H1 (cell line): ENCODE measurements around the gene TMEM181. TPM values are rescaled to one million over a fixed set of nuclear protein-coding genes. Genes with fewer than 3 reads are reported as not detected.

Experiments
- CTCF ChIA-PET: fragments of 300-600 bp; sonication (Branson Sonifier 250); formaldehyde crosslinking; loops from one replicate; lab custom pipeline; 2021; ENCODE audit not compliant: partially characterized antibody; lab: Charles Lee
- POLR2A ChIA-PET: fragments of 300-600 bp; sonication (Branson Sonifier 250); formaldehyde crosslinking; loops from one replicate; lab custom pipeline; 2021; ENCODE audit warnings: inconsistent platforms; ENCODE audit not compliant: partially characterized antibody; lab: Charles Lee
- DNase-seq, 2 experiments: peaks; one replicate each; pipeline versions ENCODE4 v3.0.0 to v3.0.0-alpha.2; 2010 to 2022; ENCODE audit warnings: low spot score in 2 of 2, low read depth in 1 of 2, mixed read lengths in 1 of 2
- FAIRE-seq: peaks from 2 replicates; lab custom pipeline; 2011; peaks lifted over from hg19 to GRCh38; lab: Jason Lieb, UNC
- H2AFZ ChIP-seq: 2 replicates; pipeline ENCODE4 v1.8.1; 2012; ENCODE audit warnings: low read length, inconsistent platforms
- H2AK5ac ChIP-seq: 2 replicates; pipeline ENCODE4 v1.6.1; 2013; ENCODE audit warnings: low read depth, low read length
- H2BK120ac ChIP-seq: replicated peaks from 2 replicates; pipeline ENCODE3; 2013; ENCODE audit warnings: low read depth, low read length, inconsistent platforms
- H2BK12ac ChIP-seq: 2 replicates; pipeline ENCODE4 v1.6.1; 2013; ENCODE audit warnings: low read depth, low read length
- H2BK15ac ChIP-seq: 2 replicates; pipeline ENCODE4 v1.6.1; 2013; ENCODE audit warnings: low read length
- H2BK20ac ChIP-seq: 2 replicates; pipeline ENCODE4 v1.6.1; 2013; ENCODE audit warnings: low read length
- H2BK5ac ChIP-seq: 2 replicates; pipeline ENCODE4 v1.6.1; 2013; ENCODE audit warnings: low read depth, low read length
- H3K14ac ChIP-seq: 2 replicates; pipeline ENCODE4 v1.6.1; 2013; ENCODE audit warnings: inconsistent platforms; ENCODE audit not compliant: insufficient read length
- H3K18ac ChIP-seq: 2 replicates; pipeline ENCODE4 v1.6.1; 2013; ENCODE audit warnings: low read length; ENCODE audit errors: extremely low read depth
- H3K23ac ChIP-seq: 2 replicates; pipeline ENCODE4 v1.6.1; 2013; ENCODE audit warnings: inconsistent platforms; ENCODE audit not compliant: insufficient read length
- H3K23me2 ChIP-seq: 2 replicates; pipeline ENCODE4 v1.6.1; 2013; ENCODE audit warnings: low read depth, low read length
- H3K27ac ChIP-seq: 2 replicates; pipeline ENCODE4 v1.6.1; 2011; ENCODE audit warnings: low read depth, low read length, inconsistent platforms
- H3K27me3 ChIP-seq, 4 experiments: replicated peaks in 1 of 4; 1 replicate in 1 of 4; 2 replicates in 3 of 4; pipeline versions ENCODE4 v1.6.1 to v1.8.1; 2011 to 2013; ENCODE audit warnings: low read length in 3 of 4, mild to moderate bottlenecking in 3 of 4, inconsistent platforms in 2 of 4, mixed read lengths in 2 of 4, moderate library complexity in 1 of 4; ENCODE audit not compliant: control insufficient read depth in 3 of 4, insufficient read depth in 3 of 4; ENCODE audit errors: extremely low read depth in 1 of 4
- H3K36me3 ChIP-seq, 4 experiments: 2 replicates each; pipeline versions ENCODE4 v1.6.1 to v1.8.1; 2011 to 2013; ENCODE audit warnings: mild to moderate bottlenecking in 4 of 4, low read length in 3 of 4, moderate library complexity in 2 of 4, control low read depth in 1 of 4, inconsistent platforms in 1 of 4; ENCODE audit not compliant: insufficient read depth in 4 of 4, control insufficient read depth in 2 of 4
- H3K4ac ChIP-seq: replicated peaks from 2 replicates; pipeline ENCODE3; 2013; ENCODE audit warnings: low read length, low read depth, mixed read lengths, inconsistent platforms; ENCODE audit not compliant: insufficient read length
- H3K4me1 ChIP-seq, 4 experiments: replicated peaks in 1 of 4; 1 replicate in 1 of 4; 2 replicates in 3 of 4; pipeline versions ENCODE4 v1.6.1 to v1.8.1; 2011 to 2013; ENCODE audit warnings: low read length in 3 of 4, inconsistent platforms in 2 of 4, mixed read lengths in 1 of 4; ENCODE audit not compliant: insufficient read depth in 4 of 4, control insufficient read depth in 3 of 4
- H3K4me2 ChIP-seq, 2 experiments: 2 replicates each; pipeline versions ENCODE4 v1.6.1 to v1.8.1; 2011 to 2013; ENCODE audit warnings: low read depth in 2 of 2, low read length in 2 of 2, control low read depth in 1 of 2, inconsistent platforms in 1 of 2, mild to moderate bottlenecking in 1 of 2; ENCODE audit not compliant: insufficient read depth in 1 of 2
- H3K4me3 ChIP-seq, 4 experiments: fragments of 200-600, 300-600 bp in 1 of 4; sonication (generic), shearing (Covaris generic), sonication (Bioruptor Twin) in 1 of 4; 2 replicates each; pipeline versions ENCODE4 v1.5.1 to v1.8.1; 2011 to 2016; ENCODE audit warnings: low read length in 4 of 4, low read depth in 3 of 4, control low read depth in 2 of 4, inconsistent platforms in 2 of 4, mild to moderate bottlenecking in 2 of 4, mixed read lengths in 1 of 4, moderate library complexity in 1 of 4; ENCODE audit not compliant: insufficient read depth in 2 of 4; ENCODE audit errors: extremely low read depth in 1 of 4
- H3K56ac ChIP-seq: replicated peaks from 2 replicates; pipeline ENCODE3; 2013; ENCODE audit warnings: low read depth, mild to moderate bottlenecking, mixed read lengths, low read length, inconsistent platforms; ENCODE audit not compliant: insufficient read length
- H3K79me1 ChIP-seq: 2 replicates; pipeline ENCODE4 v1.6.1; 2013; ENCODE audit warnings: low read depth, low read length, control low read depth
- H3K79me2 ChIP-seq, 2 experiments: 2 replicates each; pipeline versions ENCODE4 v1.6.1 to v1.8.1; 2012 to 2013; ENCODE audit warnings: low read length in 2 of 2, mild to moderate bottlenecking in 2 of 2, inconsistent platforms in 1 of 2; ENCODE audit not compliant: insufficient read depth in 2 of 2, control insufficient read depth in 1 of 2
- H3K9ac ChIP-seq, 4 experiments: replicated peaks in 1 of 4; 1 replicate in 1 of 4; 2 replicates in 3 of 4; pipeline versions ENCODE4 v1.6.1 to v1.8.1; 2011 to 2013; ENCODE audit warnings: low read depth in 3 of 4, low read length in 3 of 4, control low read depth in 2 of 4, mild to moderate bottlenecking in 2 of 4, moderate library complexity in 2 of 4, inconsistent platforms in 1 of 4; ENCODE audit errors: extremely low read depth in 1 of 4
- H3K9me3 ChIP-seq, 2 experiments: 2 replicates each; pipeline versions ENCODE4 v1.6.1 to v1.8.1; 2012 to 2013; ENCODE audit warnings: mild to moderate bottlenecking in 2 of 2, moderate library complexity in 2 of 2, control low read depth in 1 of 2, inconsistent platforms in 1 of 2, low read depth in 1 of 2, low read length in 1 of 2, mixed read lengths in 1 of 2; ENCODE audit not compliant: insufficient read depth in 2 of 2
- H4K20me1 ChIP-seq, 2 experiments: replicated peaks in 1 of 2; 2 replicates each; pipeline versions ENCODE3 to v1.8.1; 2011 to 2013; ENCODE audit warnings: inconsistent platforms in 2 of 2, low read length in 2 of 2, mild to moderate bottlenecking in 1 of 2; ENCODE audit not compliant: insufficient read depth in 2 of 2, control insufficient read depth in 1 of 2
- H4K5ac ChIP-seq: 2 replicates; pipeline ENCODE4 v1.6.1; 2013; ENCODE audit warnings: low read length, low read depth, mixed read lengths, inconsistent platforms; ENCODE audit not compliant: insufficient read length
- H4K8ac ChIP-seq: 2 replicates; pipeline ENCODE4 v1.8.0; 2013; ENCODE audit warnings: mild to moderate bottlenecking, moderate library complexity, low read length, inconsistent platforms; ENCODE audit not compliant: insufficient read depth; ENCODE audit errors: extremely low read depth
- H4K91ac ChIP-seq: replicated peaks from 2 replicates; pipeline ENCODE3; 2013; ENCODE audit warnings: low read length, mixed read lengths, inconsistent platforms; ENCODE audit not compliant: insufficient read length
- CEBPB ChIP-seq: IDR thresholded peaks from 2 replicates; pipeline ENCODE4 v1.6.1; 2012; ENCODE audit warnings: low read depth, low read length
- CHD1 ChIP-seq: IDR thresholded peaks from 2 replicates; pipeline ENCODE4 v1.6.1; 2012; ENCODE audit warnings: low read depth, low read length, improper control_type of control experiment
- CHD2 ChIP-seq: IDR thresholded peaks from 2 replicates; pipeline ENCODE4 v1.6.1; 2012; ENCODE audit warnings: low read length, improper control_type of control experiment
- CTBP2 ChIP-seq: IDR thresholded peaks from 2 replicates; pipeline ENCODE4 v1.7.0; 2011; ENCODE audit warnings: borderline replicate concordance, mild to moderate bottlenecking, moderate library complexity, mixed read lengths, low read length; ENCODE audit not compliant: insufficient read depth, insufficient read length
- EGR1 ChIP-seq: IDR thresholded peaks from 2 replicates; pipeline ENCODE4 v1.6.1; 2011; ENCODE audit warnings: low read depth, low read length, borderline replicate concordance
- GTF2F1 ChIP-seq: IDR thresholded peaks from 2 replicates; pipeline ENCODE4 v1.6.1; 2012; ENCODE audit warnings: low read depth, low read length, improper control_type of control experiment, borderline replicate concordance
- MAFK ChIP-seq: IDR thresholded peaks from 2 replicates; pipeline ENCODE4 v1.6.1; 2012; ENCODE audit warnings: low read depth, mild to moderate bottlenecking, improper control_type of control experiment, low read length
- SIN3A ChIP-seq, 2 experiments: IDR thresholded peaks in 1 of 2; conservative IDR thresholded peaks in 1 of 2; 2 replicates each; pipeline ENCODE4 v1.6.1; 2011 to 2012; ENCODE audit warnings: low read length in 2 of 2, improper control_type of control experiment in 1 of 2, low read depth in 1 of 2, mild to moderate bottlenecking in 1 of 2
- SIRT6 ChIP-seq: IDR thresholded peaks from one replicate; pipeline ENCODE4 v1.7.1; 2012; ENCODE audit warnings: low read length, inconsistent platforms
- USF2 ChIP-seq: IDR thresholded peaks from 2 replicates; pipeline ENCODE4 v1.6.1; 2011; ENCODE audit warnings: low read length, improper control_type of control experiment
- WGBS, 2 experiments: shearing (Covaris generic) in 1 of 2; methylation state at CpG; one replicate each; pipeline versions ENCODE4 v1.1.6 to v1.1.7; 2013 to 2015; ENCODE audit warnings: low lambda C conversion rate in 2 of 2, mixed read lengths in 2 of 2, inconsistent platforms in 1 of 2, low coverage in 1 of 2, missing lambda C conversion rate in 1 of 2; ENCODE audit not compliant: insufficient replicate concordance in 2 of 2, insufficient coverage in 1 of 2, insufficient read length in 1 of 2; ENCODE audit errors: extremely low coverage in 1 of 2, missing lambda C conversion rate in 1 of 2; 5-methylcytosine and 5-hydroxymethylcytosine counted together
- polyA plus RNA-seq, 7 experiments: library from polyadenylated mRNA; depleted of rRNA in 3 of 7; stranded (reverse) in 5 of 7; unstranded in 2 of 7; fragments of >200 nt in 5 of 7; fragments of 200-250 nt in 2 of 7; gene quantifications; 1 replicate in 5 of 7; 2 replicates in 1 of 7; 4 replicates in 1 of 7; pipeline versions ENCODE4 v1.2.1 to v1.2.3, GENCODE V29; 2011 to 2013; ENCODE audit warnings: missing spikeins in 2 of 7, mixed read lengths in 2 of 7
- total RNA-seq: library from RNA; stranded (reverse); fragmentation: NEBNext Ultra II Directional; extraction: Animal tissue kit (Norgen Biotek cat#: 25700); gene quantifications from 2 replicates; pipeline ENCODE4 v1.2.1, GENCODE V29; 2021

The TMEM181 gene
- total and polyA plus RNA-seq, 2 of the 8 experiments (the other 6 are each of a cell fraction or from before 2014, with no cell fraction given) = 8.6 to 19.0 TPM

- Histone ChIP-seq H3K4me3 (no peak overlapping the region), H3K14ac (no peak overlapping the region), H2BK20ac (no peak overlapping the region), H2BK15ac (no peak overlapping the region), H3K4me2 (no peak overlapping the region), H3K9ac (no peak overlapping the region), H2AFZ (no peak overlapping the region), H2BK12ac (no peak overlapping the region), H3K27ac (no peak overlapping the region), H3K9me3 (no peaks in the 10 kb centered on the region), H4K5ac (no peak overlapping the region), H3K18ac (no peak overlapping the region), H3K23me2 (no peaks in the 10 kb centered on the region), H3K23ac (no peak overlapping the region), H3K36me3 (peaks cover 20 to 52% (median 39%) of the 10 kb centered on the region in 4 experiments), H3K79me2 (no peaks in the 10 kb centered on the region), H2BK5ac (no peak overlapping the region), H4K91ac (no peak overlapping the region), H3K27me3 (no peaks in the 10 kb centered on the region; a peak in 1 of 7 replicates), H3K79me1 (no peaks in the 10 kb centered on the region; the same call in 1 of the 2 replicates), H3K4me1 (no peaks in the 10 kb centered on the region), H4K8ac (no peak overlapping the region), H4K20me1 (peaks cover 4 to 5% of the 10 kb centered on the region in 2 experiments), H3K56ac (no peak overlapping the region), H2BK120ac (no peak overlapping the region), H3K4ac (no peak overlapping the region), H2AK5ac (no peak overlapping the region)
- FAIRE-seq (no peak), DNase-seq (no peak)
- ChIA-PET POLR2A (interaction anchor here (1.5 kb wide), 1 partner anchor 20 kb away, joined by 3 read pairs; no protein-coding TSS in a partner anchor), CTCF (interaction anchor here (0.6 to 1.5 kb wide), 4 partner anchors 12 to 460 kb away, joined by 3 to 4 read pairs (median 4); no protein-coding TSS in a partner anchor)
- WGBS, 2 experiments = 80% methylated on average over 4 of the region's 4 CpGs; no CpG with 5 or more reads in 1 of the 2 experiments
- TF ChIP-seq CEBPB (no peak), CTBP2 (no peak), CHD2 (no peak), MAFK (no peak), GTF2F1 (no peak), CHD1 (no peak), EGR1 (no peak), SIN3A (conservative IDR thresholded peaks at IDR 0.05 in 1 of 2, IDR thresholded peaks at IDR 0.05 in 1 of 2; ENCODE audit: low read depth in 1 of 2, low read length in 2 of 2) (no peak), USF2 (no peak), SIRT6 (no peak)
These were observed 31.9 kb downstream of the TMEM181 start for GRCh38 chr6:158591810-158592209.
